Myocyte (in vitro differentiated cells): ENCODE results near the gene NOS3. TPM values are rescaled to one million over a fixed set of nuclear protein-coding genes. Genes with fewer than 3 reads are reported as not detected.

Source experiments
- DNase-seq: peaks from one replicate; pipeline ENCODE4 v3.0.0-alpha.2; 2012; ENCODE audit warnings: low read depth
- total RNA-seq: library from RNA; depleted of rRNA; stranded (reverse); fragments of >200 nt; gene quantifications from 2 replicates; pipeline ENCODE4 v1.2.3, GENCODE V29; 2014

Gene NOS3
- total RNA-seq, 1 donor from 2014 or later, result not detected

GRCh38 chr7:150963707-150964559 is 26.9 kb upstream of the NOS3 start:
- DNase-seq, result no peak

DNA sequence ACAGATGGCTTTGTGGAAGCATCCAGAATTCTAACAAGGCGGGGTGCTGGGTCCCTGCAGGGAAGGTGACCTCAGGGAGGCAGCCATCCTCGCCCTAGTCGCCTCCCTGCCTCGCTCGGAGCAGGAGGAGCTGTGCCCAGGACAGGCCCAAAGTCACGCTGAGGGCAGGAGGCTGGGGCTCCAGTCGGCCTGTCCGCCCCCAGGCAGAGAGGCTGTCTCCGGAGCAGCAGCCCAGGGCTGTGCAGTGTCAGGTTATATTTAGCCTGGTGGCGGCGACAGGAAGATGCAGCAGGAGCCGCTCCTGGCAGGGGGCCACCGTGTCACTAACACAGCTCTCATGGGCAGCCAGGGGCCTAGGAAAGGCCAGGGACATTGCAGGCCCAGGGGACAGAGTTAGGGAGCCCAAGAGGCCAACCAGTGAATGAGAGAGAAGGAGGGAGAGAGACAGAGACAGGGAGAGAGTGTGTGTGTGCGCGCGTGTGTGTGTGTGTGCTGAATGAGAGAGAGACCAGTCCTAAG is 26.2 kb upstream of the NOS3 start:
- peak; percentile 45 for DNase-seq

DNA sequence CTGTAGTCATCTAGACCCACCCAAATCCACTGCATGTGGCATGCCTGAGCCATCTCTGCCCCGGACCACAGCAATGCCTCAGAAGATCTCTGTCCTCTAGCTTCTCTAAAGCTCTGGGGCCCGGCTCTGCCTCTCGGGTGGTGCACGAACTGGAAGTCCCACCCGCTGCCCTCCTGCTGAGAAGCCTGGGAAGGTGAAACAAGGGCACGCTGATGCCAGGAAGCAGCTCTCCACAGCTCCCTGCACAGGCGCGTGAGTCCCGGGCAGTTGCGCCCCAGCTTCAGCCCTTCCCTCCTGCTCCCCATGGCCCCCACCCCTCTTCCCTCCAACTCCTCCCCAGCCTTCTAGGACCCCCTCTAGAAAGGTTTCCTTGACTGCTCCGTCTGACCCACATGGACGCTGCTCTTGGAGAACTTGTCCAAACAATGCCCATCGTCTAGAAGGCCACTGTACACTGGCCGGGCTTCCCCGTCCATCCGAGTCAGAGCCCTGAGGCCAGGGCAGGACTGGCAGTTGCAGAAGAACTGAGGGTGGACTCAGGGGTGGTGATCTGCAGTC is 25.5 kb upstream of the NOS3 start:
- no peak for DNase-seq

DNA sequence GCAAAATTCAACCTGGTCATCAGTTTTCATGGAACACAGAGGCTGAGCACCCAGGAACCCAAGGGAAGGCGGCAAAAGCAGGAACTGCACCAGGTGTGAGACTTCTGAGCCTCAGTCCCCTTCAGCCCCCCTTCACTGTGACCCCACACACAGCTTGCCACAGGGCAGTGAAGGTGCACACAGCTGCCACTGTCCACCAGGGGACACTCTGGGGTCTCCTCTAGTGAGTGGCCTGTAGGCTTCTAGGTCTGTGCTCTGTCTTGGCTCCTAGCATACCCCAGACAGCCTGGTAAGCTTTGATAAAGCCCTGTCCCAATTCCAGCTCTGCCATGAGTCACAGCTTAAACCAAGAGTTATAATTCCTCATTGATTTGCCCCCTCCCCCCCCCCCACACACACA is 24.8 kb upstream of the NOS3 start:
- DNase-seq, result no peak

- no peak for DNase-seq
Measured at GRCh38 chr7:150967349-150967748, 23.5 kb upstream of the NOS3 start.

DNA sequence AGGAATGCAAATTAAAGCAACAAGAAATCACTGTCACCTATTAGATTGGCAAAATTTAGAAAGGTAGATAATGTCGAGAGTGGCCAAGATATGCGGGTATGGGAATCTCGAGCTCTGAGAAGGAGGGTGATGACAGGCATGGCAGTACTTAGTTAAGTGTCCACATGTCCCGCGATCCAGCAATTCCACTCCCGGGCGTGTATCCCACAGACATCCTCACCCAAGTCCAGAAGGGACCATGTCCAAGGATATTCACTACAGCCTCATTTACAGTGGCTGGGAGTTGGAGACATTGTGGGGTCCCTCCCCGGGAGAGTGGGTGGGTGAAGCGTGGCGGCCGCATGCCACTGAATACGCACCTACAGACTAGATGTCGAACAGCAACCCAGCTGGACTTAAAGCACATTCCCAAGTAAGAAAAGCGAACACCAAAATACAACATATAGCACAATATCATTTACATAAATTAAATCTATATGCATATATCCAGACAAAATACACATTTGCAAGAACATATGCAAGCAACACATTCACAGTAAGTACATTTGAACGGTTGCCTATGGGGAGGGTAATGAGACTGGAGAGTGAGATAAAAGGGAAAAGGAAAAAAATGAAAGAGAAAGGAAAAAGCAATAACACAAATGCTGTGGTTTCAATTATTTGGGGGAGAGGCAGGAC is 22.6 kb upstream of the NOS3 start:
- peak; percentile 42 for DNase-seq

DNA sequence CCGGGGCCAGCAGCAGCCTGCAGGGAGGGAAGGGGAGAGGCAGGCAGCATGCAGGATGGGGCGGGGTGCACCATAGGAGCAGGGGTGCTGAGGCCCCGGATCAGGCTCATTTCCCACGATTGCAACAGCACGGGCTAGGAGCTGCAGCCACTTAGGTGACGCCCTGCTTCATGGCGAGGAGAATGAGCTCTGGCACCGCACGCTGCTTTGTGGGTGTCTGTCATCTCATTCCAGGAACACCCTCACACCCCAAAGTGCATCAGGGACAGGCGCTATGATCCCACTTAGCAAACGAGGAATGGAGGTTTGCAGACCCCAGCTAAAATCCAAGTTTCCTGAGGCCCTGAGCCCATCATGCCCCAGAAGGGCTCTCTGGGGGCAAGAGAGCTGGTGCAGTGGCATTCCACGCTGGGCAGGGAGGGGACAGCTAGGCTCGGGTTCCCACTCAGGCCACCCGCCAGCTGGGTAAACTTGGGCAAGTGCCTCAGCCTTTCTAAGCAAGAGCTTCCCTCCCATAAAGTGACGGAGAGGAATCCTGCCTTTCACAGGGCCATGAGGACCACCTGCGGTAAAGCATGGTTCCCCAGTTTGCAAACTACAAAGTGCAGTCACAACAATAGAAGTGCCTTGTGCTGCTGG is 22.0 kb upstream of the NOS3 start:
- no peak for DNase-seq

- DNase-seq, result no peak
Measured at GRCh38 chr7:150969475-150969874, 21.3 kb upstream of the NOS3 start.

GRCh38 chr7:150970424-150970823 is 20.4 kb upstream of the NOS3 start:
- no peak for DNase-seq

- peak; percentile 70 for DNase-seq
Measured at GRCh38 chr7:150971242-150972022, 19.4 kb upstream of the NOS3 start.

DNA sequence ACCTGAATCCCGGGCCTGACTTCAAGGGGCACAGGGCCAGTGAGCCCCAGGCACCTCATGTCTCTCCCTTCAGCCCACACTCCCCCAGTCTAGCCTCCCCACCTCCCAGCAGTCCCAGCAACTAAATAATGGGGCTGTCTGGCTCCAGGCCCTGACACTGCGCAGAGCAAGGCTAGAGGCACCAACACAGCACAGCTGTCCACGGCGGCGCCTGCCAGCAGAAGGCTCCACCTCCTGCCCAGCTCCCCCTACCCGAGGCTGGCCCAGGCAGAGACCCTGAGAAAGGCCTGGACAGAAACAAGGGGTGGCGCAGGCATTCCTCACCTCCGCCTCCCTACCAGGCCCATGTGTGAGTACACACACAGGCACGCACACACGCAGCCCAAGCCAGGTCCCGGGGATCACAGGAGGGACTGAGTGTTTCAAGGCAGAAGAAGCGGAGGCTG is 18.8 kb upstream of the NOS3 start:
- peak; percentile 65 for DNase-seq

DNA sequence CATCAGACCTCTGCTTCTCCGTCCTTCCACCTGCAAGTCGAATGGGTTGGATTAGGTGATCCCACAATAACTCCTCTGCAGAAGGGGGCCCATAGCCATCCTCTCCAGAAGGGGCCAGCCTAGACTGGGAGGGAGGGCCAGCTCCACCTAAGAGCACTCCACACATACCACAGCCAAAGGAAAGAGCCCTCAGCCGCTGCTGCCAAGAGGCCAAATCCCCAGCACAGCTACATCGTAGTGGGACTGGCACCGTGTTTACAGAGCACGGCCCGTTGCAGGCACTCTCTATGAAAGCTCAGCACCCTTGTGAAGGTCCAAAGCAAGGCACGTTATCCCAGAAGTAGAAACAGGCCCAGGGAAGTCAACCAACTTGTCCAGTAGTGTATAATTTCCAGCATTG is 18.1 kb upstream of the NOS3 start:
- DNase-seq, result no peak

DNA sequence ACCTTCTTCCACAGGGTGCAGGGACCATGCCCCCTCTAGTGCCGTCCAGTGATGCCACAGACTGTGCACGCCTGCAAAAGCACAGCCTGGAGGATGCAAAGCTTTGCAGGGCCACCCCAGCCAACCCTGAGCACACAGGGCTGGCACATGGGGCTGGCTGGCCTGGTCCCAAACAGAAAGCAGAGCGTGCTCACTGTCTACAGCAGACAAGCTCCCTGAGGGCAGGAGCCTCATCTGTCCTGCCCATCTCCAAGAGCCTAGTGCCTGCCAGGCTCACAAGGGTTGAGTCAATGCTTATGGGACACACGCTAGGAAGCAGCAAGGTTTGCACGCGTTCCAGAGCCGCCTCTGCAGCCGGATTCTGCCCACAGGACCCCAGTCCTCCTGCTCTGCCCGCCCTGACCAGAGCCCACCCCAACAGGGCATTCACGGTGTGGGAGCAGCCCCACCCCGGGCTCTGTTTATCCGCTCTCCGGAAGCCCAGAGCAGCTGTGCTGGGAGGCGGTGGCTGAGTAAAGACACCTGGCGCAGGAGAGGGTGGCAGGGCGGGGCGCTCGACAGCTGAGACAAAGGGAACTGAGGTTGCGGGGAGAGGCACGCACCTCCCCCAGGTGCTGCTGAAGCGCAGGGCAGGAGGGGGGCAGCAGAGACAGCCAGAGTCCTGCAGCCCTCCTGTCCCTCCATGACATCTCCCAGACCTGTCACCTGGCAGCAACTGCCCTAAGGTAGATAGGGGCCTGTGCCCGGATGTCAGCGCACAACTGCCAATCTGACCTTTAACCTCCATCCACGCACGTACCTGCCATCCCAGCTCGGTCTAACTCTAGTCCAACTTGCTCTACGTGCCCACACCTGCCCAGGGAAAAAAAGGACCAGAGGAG is 17.0 kb upstream of the NOS3 start:
- DNase-seq, result no peak

- peak; percentile 40 for DNase-seq
Measured at GRCh38 chr7:150974468-150975391, 16.1 kb upstream of the NOS3 start.

DNA sequence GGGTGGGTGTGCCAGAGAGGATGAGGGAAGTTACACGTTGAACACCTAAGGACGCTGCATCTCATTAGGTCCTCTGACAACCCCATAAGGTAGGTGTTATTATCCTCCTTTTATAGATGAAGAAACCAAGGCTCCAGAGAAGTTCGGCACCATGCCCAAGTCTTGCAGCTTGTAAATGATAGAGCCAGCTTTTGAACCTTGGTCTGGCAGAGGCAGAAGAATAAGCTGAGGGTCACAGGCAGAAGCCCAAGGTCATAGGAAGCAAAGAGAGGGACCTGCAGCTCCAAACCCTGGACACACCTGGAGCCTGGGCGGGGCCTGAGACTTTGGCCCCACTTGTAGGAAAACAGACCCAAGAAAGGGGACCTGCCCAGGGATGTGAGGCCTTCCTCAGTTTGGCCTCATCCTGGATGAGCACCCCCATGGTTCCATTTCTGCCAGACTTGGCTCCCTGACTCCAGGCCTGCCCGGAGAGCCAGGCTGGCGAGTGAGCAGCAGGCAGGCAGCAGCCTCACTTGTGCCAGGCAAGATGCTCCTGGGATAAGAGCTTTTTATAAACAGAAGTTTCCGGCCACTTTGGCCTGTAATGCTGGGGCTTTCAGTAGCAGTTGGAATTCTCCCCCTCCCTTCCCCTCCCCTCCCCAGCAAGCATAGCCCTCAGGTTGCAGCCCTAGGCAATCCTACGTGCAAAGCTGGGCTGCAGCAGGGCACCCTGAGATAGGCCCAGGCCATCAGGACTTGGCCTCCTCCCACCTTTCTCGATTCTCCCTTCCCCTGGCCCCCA is 15.1 kb upstream of the NOS3 start:
- no peak for DNase-seq

DNA sequence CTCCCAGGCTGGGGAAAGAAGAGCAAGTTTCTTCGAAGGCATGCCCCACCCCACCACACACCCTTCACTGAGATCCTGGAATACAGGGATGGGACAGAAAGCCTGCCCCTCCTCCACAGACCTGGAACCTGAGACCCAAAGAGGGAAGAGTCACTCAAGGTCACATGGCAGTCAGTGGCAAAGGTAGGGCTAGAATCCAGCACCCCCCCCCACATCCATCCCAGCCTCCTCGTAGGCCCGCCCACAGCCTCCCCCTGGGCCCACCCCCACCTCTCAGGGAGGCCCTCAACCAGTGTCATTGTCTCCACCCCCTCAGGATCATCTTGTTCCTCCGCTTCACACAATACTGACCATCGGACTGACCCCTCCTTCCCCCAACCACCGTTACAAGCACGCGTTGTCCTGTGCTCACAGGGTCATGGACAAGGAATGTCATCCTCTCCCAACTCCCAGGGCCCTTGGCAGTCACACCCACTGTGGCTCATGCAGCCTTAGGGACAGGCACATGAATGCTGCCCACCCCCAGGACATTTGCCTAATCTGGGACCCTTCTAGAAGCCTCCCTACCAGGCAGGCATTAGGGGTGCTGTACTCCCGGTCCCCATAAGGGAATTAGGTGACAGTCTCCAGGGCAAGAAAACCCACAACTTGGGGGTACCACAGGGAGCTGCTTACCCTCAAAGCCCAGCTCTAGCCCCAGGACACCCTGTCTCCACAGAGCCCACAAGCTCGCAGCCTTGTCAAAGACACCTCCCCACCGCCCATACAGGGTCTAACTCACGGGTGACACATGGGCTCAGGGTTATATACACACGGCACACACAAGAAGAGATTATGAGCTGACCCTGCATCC is 14.1 kb upstream of the NOS3 start:
- DNase-seq, result peak; percentile 51
